ENCODE measurements around the gene PI4K2A.
A peak's percentile ranks its signal among the peaks of the same experiment; 100 is the strongest.
"Not testable (repeated sequence)": the region's sequence is repeated elsewhere in the genome, so short reads cannot be mapped to it uniquely, and the experiment has no call there.

Gene PI4K2A

GRCh38 chr10:97632949-97633884 lies 7.3 kb upstream of the PI4K2A start, which contains the start of gene MORN4:
MORN4 (minus strand) TSS chr10:97633500; CDS start chr10:97619653, 13,847 bp downstream.
- peak; percentile 95 for DNase-seq

- DNase-seq: peak; percentile 45
Observed at GRCh38 chr10:97633921-97634320, 6.5 kb upstream of the PI4K2A start.

GRCh38 chr10:97635577-97635976 lies 4.9 kb upstream of the PI4K2A start:
- DNase-seq: no peak

- not testable (repeated sequence) for DNase-seq
Observed at GRCh38 chr10:97639090-97639489, 1.4 kb upstream of the PI4K2A start.

GRCh38 chr10:97640868-97641811 lies 669 bp downstream of the PI4K2A start:
- DNase-seq: peak; percentile 25

GRCh38 chr10:97642471-97643159 lies 2.1 kb downstream of the PI4K2A start:
- not testable (repeated sequence) for DNase-seq

GRCh38 chr10:97643441-97643985 lies 3.0 kb downstream of the PI4K2A start:
- DNase-seq: no peak

GRCh38 chr10:97644936-97645335 lies 4.5 kb downstream of the PI4K2A start:
- no peak for DNase-seq

- no peak for DNase-seq
Observed at GRCh38 chr10:97647556-97647955, 7.1 kb downstream of the PI4K2A start.

GRCh38 chr10:97648562-97649404 lies 8.3 kb downstream of the PI4K2A start:
- DNase-seq: peak; percentile 81

- DNase-seq: not testable (repeated sequence)
Observed at GRCh38 chr10:97649405-97649750, 8.9 kb downstream of the PI4K2A start.

- no peak for DNase-seq
Observed at GRCh38 chr10:97650726-97651125, 10.3 kb downstream of the PI4K2A start.

- no peak for DNase-seq
Observed at GRCh38 chr10:97651773-97652172, 11.3 kb downstream of the PI4K2A start.

GRCh38 chr10:97656777-97657176 lies 16.3 kb downstream of the PI4K2A start:
- DNase-seq: no peak

GRCh38 chr10:97659589-97659988 lies 19.1 kb downstream of the PI4K2A start:
- DNase-seq: no peak

- no peak for DNase-seq
Observed at GRCh38 chr10:97664282-97664850, 23.9 kb downstream of the PI4K2A start.

GRCh38 chr10:97666992-97667391 lies 26.5 kb downstream of the PI4K2A start:
- DNase-seq: no peak

GRCh38 chr10:97667463-97667862 lies 27.0 kb downstream of the PI4K2A start:
- DNase-seq: no peak

GRCh38 chr10:97669571-97669970 lies 29.1 kb downstream of the PI4K2A start:
- no peak for DNase-seq

GRCh38 chr10:97673736-97674525 lies 33.5 kb downstream of the PI4K2A start:
- DNase-seq: peak; percentile 35

All from activated CD4-positive, alpha-beta T cell treated with anti-CD3 and anti-CD28 coated beads, Interleukin-2, amount 50 U/mL, for 16 hours (primary cell).